A549 (cell line): ENCODE results near the gene HINT3.

Source experiments
- ESRRA ChIP-seq: fragments of 150-350 bp; IDR thresholded peaks from 2 replicates; pipeline ENCODE4 v1.6.1; 2014; ENCODE audit warnings: mild to moderate bottlenecking, low read length, borderline replicate concordance
- FOSB ChIP-seq: fragments of 250-450 bp; sonication (Bioruptor Pico); IDR thresholded peaks from 2 replicates; pipeline ENCODE4 v1.5.0; 2020; ENCODE audit warnings: mild to moderate bottlenecking, moderate library complexity
- ZC3H11A ChIP-seq: fragments of 450-650 bp; IDR thresholded peaks from 2 replicates; pipeline ENCODE4 v1.6.1; 2014; ENCODE audit warnings: antibody characterized with exemption, mild to moderate bottlenecking
- TF ChIP-seq, protein P1 (sequence below): fragments of >200 bp; sonication (Bioruptor Twin); formaldehyde crosslinking; IDR thresholded peaks from 3 replicates; pipeline ENCODE4 v1.5.1; 2016

DNA sequence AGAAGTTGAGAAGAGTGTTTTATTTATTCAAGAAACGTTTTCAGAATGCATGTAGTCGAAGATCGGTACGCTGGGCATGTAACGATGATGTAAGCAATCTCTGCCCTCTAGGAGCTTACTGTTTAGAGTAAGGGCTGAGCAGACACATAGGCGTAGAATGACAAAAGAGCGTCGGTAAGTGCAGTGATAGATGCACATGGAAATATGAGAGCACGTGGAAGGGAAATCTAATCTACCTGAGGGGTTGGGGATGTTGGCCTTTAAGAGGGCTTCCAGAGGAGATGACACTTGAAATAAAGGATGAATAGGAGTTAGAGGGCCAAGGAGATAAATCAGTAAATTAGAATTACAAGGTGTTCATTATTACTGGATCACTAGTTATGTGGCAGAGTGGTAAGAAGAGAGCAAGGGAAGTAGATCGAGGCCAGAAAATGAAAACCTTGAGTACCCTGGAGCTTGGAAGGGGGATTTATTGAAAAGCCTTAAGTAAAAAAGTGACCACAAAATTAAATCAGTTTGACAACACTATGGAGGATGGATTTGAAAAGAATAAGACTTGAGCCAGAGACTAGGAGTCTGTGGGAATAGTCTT, 30.6 kb downstream of the HINT3 start:
- no peak for TF ChIP-seq FOSB (CRISPR knock-in tag)
- no peak for TF ChIP-seq ZC3H11A
- TF ChIP-seq, protein P1, sequence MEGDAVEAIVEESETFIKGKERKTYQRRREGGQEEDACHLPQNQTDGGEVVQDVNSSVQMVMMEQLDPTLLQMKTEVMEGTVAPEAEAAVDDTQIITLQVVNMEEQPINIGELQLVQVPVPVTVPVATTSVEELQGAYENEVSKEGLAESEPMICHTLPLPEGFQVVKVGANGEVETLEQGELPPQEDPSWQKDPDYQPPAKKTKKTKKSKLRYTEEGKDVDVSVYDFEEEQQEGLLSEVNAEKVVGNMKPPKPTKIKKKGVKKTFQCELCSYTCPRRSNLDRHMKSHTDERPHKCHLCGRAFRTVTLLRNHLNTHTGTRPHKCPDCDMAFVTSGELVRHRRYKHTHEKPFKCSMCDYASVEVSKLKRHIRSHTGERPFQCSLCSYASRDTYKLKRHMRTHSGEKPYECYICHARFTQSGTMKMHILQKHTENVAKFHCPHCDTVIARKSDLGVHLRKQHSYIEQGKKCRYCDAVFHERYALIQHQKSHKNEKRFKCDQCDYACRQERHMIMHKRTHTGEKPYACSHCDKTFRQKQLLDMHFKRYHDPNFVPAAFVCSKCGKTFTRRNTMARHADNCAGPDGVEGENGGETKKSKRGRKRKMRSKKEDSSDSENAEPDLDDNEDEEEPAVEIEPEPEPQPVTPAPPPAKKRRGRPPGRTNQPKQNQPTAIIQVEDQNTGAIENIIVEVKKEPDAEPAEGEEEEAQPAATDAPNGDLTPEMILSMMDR: no peak
- TF ChIP-seq ESRRA: no peak
